Fibroblast of lung (primary cell): ENCODE results near the gene WTIP. TPM values are rescaled to one million over a fixed set of nuclear protein-coding genes. Genes with fewer than 3 reads are reported as not detected.

Source experiments
- DNase-seq, 2 donors: peaks; one replicate each; pipeline versions ENCODE4 v3.0.0 to v3.0.0-alpha.2; 2010; ENCODE audit warnings: low read depth in 2 of 2
- H2AFZ ChIP-seq: 2 replicates; pipeline ENCODE4 v1.5.1; 2012; ENCODE audit warnings: low read length, control low read depth, inconsistent platforms
- H3K27ac ChIP-seq: 2 replicates; pipeline ENCODE4 v1.5.1; 2011; ENCODE audit warnings: low read length, control low read depth; ENCODE audit not compliant: insufficient read depth
- H3K27me3 ChIP-seq: 2 replicates; pipeline ENCODE4 v1.5.1; 2011; ENCODE audit warnings: mild to moderate bottlenecking, low read length; ENCODE audit not compliant: control insufficient read depth, insufficient read depth
- H3K36me3 ChIP-seq: 2 replicates; pipeline ENCODE4 v1.5.1; 2011; ENCODE audit warnings: low read length; ENCODE audit not compliant: control insufficient read depth, insufficient read depth
- H3K4me1 ChIP-seq: 2 replicates; pipeline ENCODE4 v1.5.1; 2011; ENCODE audit warnings: low read length; ENCODE audit not compliant: control insufficient read depth, insufficient read depth; ENCODE audit errors: extremely low read depth
- H3K4me2 ChIP-seq: 2 replicates; pipeline ENCODE4 v1.5.1; 2011; ENCODE audit warnings: low read length, control low read depth; ENCODE audit not compliant: insufficient read depth; ENCODE audit errors: extremely low read depth
- H3K4me3 ChIP-seq, 4 experiments: fragments of 200-600 bp in 1 of 4; sonication (generic) in 1 of 4; replicated peaks in 1 of 4; 2 replicates each; pipeline ENCODE4 v1.5.1; 2011 to 2016; ENCODE audit warnings: low read length in 4 of 4, low read depth in 3 of 4, mild to moderate bottlenecking in 3 of 4, control low read depth in 2 of 4, inconsistent platforms in 1 of 4, mixed read lengths in 1 of 4; ENCODE audit not compliant: insufficient read depth in 1 of 4; ENCODE audit errors: control extremely low read depth in 1 of 4
- H3K79me2 ChIP-seq: 2 replicates; pipeline ENCODE4 v1.5.1; 2012; ENCODE audit warnings: mild to moderate bottlenecking, low read length, inconsistent platforms; ENCODE audit not compliant: control insufficient read depth, insufficient read depth
- H3K9ac ChIP-seq: 2 replicates; pipeline ENCODE4 v1.5.1; 2011; ENCODE audit warnings: mild to moderate bottlenecking, low read length, control low read depth; ENCODE audit not compliant: insufficient read depth
- H3K9me3 ChIP-seq: 2 replicates; pipeline ENCODE4 v1.5.1; 2012; ENCODE audit warnings: low read depth, low read length; ENCODE audit not compliant: control insufficient read depth, insufficient read depth
- H4K20me1 ChIP-seq: 2 replicates; pipeline ENCODE4 v1.5.1; 2011; ENCODE audit warnings: low read length; ENCODE audit not compliant: control insufficient read depth, insufficient read depth; ENCODE audit errors: extremely low read depth
- CTCF ChIP-seq, 2 donors: IDR thresholded peaks in 1 of 2; conservative IDR thresholded peaks in 1 of 2; 1 replicate in 1 of 2; 2 replicates in 1 of 2; pipeline ENCODE4 v1.5.1; 2011 to 2012; ENCODE audit warnings: low read length in 2 of 2, control low read depth in 1 of 2, inconsistent platforms in 1 of 2, low read depth in 1 of 2, mild to moderate bottlenecking in 1 of 2
- EZH2 ChIP-seq: IDR thresholded peaks from 2 replicates; pipeline ENCODE4 v1.5.1; 2012; ENCODE audit warnings: low read length, control low read depth, mild to moderate bottlenecking; ENCODE audit errors: missing control alignments
- polyA plus RNA-seq, 2 donors: library from polyadenylated mRNA; depleted of rRNA in 1 of 2; stranded (reverse) in 1 of 2; unstranded in 1 of 2; fragments of >200 nt; gene quantifications; 2 replicates each; pipeline ENCODE4 v1.2.1, GENCODE V29; 2011 to 2012; ENCODE audit warnings: missing spikeins in 1 of 2
- total RNA-seq: library from RNA; depleted of rRNA; stranded (reverse); fragments of >200 nt; gene quantifications from 2 replicates; pipeline ENCODE4 v1.2.1, GENCODE V29; 2014

Gene WTIP
- total and polyA plus RNA-seq, 2 donors (not counting 1 experiment from before 2014, with no cell fraction given): 18.4 to 49.0 TPM

GRCh38 chr19:34513767-34514166, 32.2 kb downstream of the WTIP start:
- Histone ChIP-seq H3K9me3 (no peaks in the 10 kb centered on the region), H3K4me1 (no peaks in the 10 kb centered on the region), H3K4me2 (no peak overlapping the region), H3K36me3 (no peaks in the 10 kb centered on the region), H3K27me3 (no peaks in the 10 kb centered on the region), H3K4me3 (no peak overlapping the region), H3K9ac (no peak overlapping the region), H3K27ac (no peak overlapping the region), H3K79me2 (no peaks in the 10 kb centered on the region), H2AFZ (no peak overlapping the region), H4K20me1 (no peaks in the 10 kb centered on the region)
- no peak for DNase-seq
- TF ChIP-seq CTCF (conservative IDR thresholded peaks at IDR 0.05 in 1 of 2, IDR thresholded peaks at IDR 0.05 in 1 of 2; ENCODE audit: low read depth in 1 of 2, low read length in 2 of 2) (no peak), EZH2 (no peak)

GRCh38 chr19:34519602-34520001, 38.0 kb downstream of the WTIP start:
- Histone ChIP-seq H3K4me3 (no peak overlapping the region), H2AFZ (no peak overlapping the region), H3K79me2 (no peaks in the 10 kb centered on the region), H4K20me1 (no peaks in the 10 kb centered on the region), H3K36me3 (no peaks in the 10 kb centered on the region), H3K27me3 (no peaks in the 10 kb centered on the region), H3K9me3 (no peaks in the 10 kb centered on the region), H3K27ac (no peak overlapping the region), H3K4me2 (no peak overlapping the region), H3K4me1 (no peaks in the 10 kb centered on the region), H3K9ac (no peak overlapping the region)
- TF ChIP-seq CTCF (conservative IDR thresholded peaks at IDR 0.05 in 1 of 2, IDR thresholded peaks at IDR 0.05 in 1 of 2; ENCODE audit: low read depth in 1 of 2, low read length in 2 of 2) (no peak), EZH2 (no peak)
- DNase-seq: no peak

- H2AFZ ChIP-seq: no peak overlapping the region
- H3K4me1 ChIP-seq: no peaks in the 10 kb centered on the region
- TF ChIP-seq EZH2 (no peak), CTCF (conservative IDR thresholded peaks at IDR 0.05 in 1 of 2, IDR thresholded peaks at IDR 0.05 in 1 of 2; ENCODE audit: low read depth in 1 of 2, low read length in 2 of 2) (no peak)
- H3K9ac ChIP-seq: no peak overlapping the region
- no peaks in the 10 kb centered on the region for H3K27me3 ChIP-seq
- no peaks in the 10 kb centered on the region for H3K36me3 ChIP-seq
- no peak overlapping the region for H3K4me2 ChIP-seq
- H4K20me1 ChIP-seq: no peaks in the 10 kb centered on the region
- no peak overlapping the region for H3K4me3 ChIP-seq
- H3K9me3 ChIP-seq: no peaks in the 10 kb centered on the region
- DNase-seq: no peak
- no peak overlapping the region for H3K27ac ChIP-seq
- no peaks in the 10 kb centered on the region for H3K79me2 ChIP-seq
Observed at GRCh38 chr19:34523408-34523807, 41.9 kb downstream of the WTIP start.
